GM12801 (cell line): ENCODE measurements around the gene SLC22A13.

ENCODE experiments used
- TF ChIP-seq, protein P1 (sequence below): IDR thresholded peaks from one replicate; pipeline ENCODE4 v1.5.1; 2011; ENCODE audit warnings: control low read depth; ENCODE audit not compliant: insufficient read length; ENCODE audit errors: extremely low read depth

The SLC22A13 gene

DNA sequence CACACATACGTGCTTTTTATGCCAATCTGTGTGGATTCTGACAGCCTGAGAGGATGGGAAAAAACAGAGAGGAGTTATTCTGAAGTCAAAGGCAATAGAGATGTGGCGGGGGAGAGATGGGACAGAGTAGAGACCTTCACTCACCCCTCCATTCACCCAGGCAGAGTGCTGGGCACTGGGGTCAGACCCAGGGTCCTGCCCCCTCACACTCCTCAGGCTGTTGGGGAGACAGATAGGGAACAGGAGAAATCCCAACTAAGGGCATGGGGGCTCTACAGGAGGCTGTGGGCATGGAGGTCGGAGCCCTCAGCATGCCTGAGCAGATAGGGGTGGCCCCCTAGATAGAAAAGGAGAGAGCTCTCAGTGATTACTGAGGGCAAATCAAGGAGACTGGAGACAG, 46.7 kb downstream of the SLC22A13 start:
- TF ChIP-seq, protein P1, sequence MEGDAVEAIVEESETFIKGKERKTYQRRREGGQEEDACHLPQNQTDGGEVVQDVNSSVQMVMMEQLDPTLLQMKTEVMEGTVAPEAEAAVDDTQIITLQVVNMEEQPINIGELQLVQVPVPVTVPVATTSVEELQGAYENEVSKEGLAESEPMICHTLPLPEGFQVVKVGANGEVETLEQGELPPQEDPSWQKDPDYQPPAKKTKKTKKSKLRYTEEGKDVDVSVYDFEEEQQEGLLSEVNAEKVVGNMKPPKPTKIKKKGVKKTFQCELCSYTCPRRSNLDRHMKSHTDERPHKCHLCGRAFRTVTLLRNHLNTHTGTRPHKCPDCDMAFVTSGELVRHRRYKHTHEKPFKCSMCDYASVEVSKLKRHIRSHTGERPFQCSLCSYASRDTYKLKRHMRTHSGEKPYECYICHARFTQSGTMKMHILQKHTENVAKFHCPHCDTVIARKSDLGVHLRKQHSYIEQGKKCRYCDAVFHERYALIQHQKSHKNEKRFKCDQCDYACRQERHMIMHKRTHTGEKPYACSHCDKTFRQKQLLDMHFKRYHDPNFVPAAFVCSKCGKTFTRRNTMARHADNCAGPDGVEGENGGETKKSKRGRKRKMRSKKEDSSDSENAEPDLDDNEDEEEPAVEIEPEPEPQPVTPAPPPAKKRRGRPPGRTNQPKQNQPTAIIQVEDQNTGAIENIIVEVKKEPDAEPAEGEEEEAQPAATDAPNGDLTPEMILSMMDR: no peak

DNA sequence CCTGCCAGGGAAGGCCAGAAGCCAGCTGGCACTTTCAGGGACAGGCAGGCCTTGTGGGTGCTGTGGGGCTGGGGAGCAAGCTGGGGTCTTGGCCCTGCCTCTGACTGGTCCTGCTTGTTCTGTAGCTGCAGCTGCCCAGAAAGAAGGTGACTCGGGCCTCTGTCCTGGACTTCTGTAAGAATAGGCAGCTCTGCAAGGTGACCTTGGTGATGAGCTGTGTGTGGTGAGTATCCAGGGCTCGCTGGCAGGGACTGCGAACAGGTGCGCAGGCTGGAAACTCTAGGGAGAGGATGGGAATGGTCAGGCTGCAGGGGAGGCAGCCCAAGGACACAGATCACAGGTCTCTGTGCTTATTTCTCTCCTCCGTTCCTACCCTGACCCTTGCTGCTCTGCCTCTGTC, 47.7 kb downstream of the SLC22A13 start:
- TF ChIP-seq, protein P1: no peak

DNA sequence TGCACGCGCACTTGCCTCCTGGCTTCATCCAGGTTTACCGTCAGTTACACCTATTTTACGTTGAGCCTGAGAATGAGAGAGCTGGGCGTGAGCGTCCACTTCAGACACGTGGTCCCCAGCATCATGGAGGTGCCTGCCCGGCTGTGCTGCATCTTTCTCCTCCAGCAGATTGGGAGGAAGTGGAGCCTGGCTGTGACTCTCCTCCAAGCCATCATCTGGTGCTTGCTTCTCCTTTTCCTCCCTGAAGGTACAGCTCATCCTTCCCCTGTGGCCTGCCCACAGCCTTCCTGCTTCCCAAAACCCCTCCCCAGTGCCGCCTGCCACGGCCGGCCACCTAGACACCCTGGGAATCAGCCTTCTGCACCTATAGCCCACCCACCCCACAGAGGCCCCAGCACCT, 48.1 kb downstream of the SLC22A13 start:
- TF ChIP-seq, protein P1: no peak

DNA sequence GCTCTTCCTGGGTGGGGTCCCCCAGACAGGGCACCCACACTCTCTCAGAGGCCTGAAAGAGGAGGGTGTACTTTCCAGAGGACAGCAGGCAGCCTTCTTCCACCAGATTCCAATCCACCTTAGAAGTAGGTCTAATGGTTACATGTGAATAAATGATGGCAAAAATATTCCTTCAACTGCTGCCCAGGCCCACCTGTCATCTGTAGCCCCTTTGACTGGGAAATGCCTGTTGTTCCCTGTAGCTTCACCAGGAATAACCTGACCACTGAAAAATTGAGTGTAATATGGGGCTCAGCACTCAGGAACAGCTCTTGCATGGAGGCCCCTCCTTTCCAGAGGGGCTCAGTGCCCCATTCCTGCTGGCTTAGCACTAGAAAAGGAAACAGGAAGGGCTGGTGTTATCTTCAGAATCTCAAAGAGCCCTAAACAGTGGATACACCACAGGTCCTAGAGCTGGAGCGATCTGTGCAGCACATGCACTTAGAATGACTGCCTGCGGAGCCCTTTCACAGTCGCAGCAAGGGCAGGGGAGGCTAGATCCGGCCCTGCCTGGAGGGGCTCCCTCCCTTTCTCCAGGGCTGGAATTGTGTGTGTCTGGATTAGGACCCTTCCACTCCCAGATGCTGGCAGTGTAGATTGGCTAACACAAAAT, 48.6 kb downstream of the SLC22A13 start:
- TF ChIP-seq, protein P1: no peak

DNA sequence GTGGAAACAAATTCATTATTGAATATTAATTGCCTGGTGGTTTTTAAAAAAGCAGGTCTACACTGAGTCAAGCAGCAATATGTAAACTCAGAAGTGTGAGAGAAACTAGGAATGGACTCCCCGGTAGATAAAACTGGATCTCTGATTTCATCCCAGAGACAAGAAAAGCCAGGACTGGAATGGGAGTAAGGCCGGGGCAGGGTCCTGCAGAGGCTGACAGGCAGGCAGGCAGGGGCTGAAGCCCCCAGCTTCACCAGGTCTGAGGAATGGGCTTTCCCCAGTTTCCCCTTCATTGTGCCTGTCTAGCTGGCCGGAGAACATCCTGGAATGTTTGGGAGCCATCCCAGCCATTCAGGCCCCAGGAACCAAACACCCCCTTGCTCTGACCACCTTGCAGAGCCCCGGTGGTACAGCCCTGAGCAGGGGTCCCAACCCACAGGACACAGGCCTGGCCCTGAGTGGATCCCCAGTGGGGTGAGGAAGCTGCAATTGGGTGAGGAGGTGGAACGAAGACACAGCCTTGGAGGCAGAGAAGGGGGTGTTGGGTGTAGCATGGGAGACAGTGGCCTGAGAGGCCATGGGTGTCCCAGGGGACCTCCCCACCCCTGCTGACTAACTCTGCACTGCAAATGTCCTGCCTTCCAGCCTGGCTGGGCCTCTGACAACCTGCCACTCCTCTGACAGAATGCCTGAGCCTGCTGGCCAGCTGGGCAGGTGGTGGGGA, 49.3 kb downstream of the SLC22A13 start:
- TF ChIP-seq, protein P1: no peak

DNA sequence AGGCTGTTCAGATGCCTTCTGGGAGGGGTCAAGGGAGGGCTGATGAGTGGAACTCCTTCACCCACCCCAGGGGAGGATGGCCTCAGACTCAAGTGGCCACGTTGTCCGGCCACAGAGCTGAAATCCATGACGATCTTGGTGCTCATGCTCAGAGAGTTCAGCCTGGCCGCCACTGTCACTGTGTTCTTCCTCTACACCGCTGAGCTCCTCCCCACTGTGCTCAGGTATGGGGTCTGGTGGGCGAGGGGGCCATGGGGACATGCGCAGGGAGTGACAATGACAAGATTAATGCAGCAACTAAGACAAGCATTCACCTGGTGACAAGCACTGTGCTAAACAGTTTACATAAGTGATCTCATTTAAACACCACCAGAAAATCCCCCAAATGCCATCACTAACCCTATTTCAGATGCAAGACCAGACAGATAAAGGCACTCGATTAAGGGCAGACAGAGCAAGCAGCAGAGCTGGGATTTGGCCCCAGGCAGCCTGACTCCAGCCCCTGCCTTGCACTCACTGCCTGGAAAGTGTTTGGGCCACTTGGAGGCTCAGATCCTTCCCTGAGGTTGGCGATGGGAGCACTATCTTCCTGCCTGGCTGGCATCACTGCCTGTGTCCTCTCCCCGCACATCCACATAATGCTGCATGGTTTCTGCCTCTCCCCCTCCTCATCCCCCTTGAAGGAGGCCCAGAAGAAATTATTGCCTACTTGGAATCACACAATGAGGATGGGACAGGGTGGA, 50.0 kb downstream of the SLC22A13 start:
- TF ChIP-seq, protein P1: no peak
